HepG2 (cell line): ENCODE measurements around the gene RPE65. TPM values are rescaled to one million over a fixed set of nuclear protein-coding genes. Genes with fewer than 3 reads are reported as not detected.

Source experiments
- CBX2 ChIP-seq, 2 experiments: fragments of 200-600 bp in 1 of 2; sonication (generic); formaldehyde crosslinking in 1 of 2; IDR thresholded peaks; 2 replicates each; pipeline versions ENCODE4 v1.7.0 to v1.8.1; 2018 to 2022; ENCODE audit warnings: low read depth in 2 of 2, low read length in 1 of 2, mild to moderate bottlenecking in 1 of 2, missing genetic modification reagents in 1 of 2
- CREBL2 ChIP-seq: sonication (generic); formaldehyde crosslinking; IDR thresholded peaks from 2 replicates; pipeline ENCODE4 v1.8.1; 2023; ENCODE audit warnings: missing genetic modification reagents, mild to moderate bottlenecking, borderline replicate concordance
- HES4 ChIP-seq: sonication (generic); formaldehyde crosslinking; IDR thresholded peaks from 2 replicates; pipeline ENCODE4 v1.9.0; 2021; ENCODE audit warnings: mild to moderate bottlenecking, missing genetic modification reagents, borderline replicate concordance
- HNF1A ChIP-seq, 2 experiments: sonication (generic) in 1 of 2; formaldehyde crosslinking in 1 of 2; IDR thresholded peaks; 2 replicates each; pipeline versions ENCODE4 v1.4.0 to v1.6.1; 2016 to 2020; ENCODE audit warnings: borderline replicate concordance in 1 of 2, low read depth in 1 of 2, mild to moderate bottlenecking in 1 of 2, missing genetic modification reagents in 1 of 2
- JDP2 ChIP-seq: sonication (generic); formaldehyde crosslinking; IDR thresholded peaks from 2 replicates; pipeline ENCODE4 v1.8.1; 2022; ENCODE audit warnings: missing genetic modification reagents, borderline replicate concordance
- KDM5B ChIP-seq: sonication (generic); formaldehyde crosslinking; IDR thresholded peaks from 2 replicates; pipeline ENCODE4 v1.4.0; 2020; ENCODE audit warnings: missing genetic modification reagents, mild to moderate bottlenecking, borderline replicate concordance
- MIER2 ChIP-seq: IDR thresholded peaks from 2 replicates; pipeline ENCODE4 v1.6.1; 2016; ENCODE audit warnings: missing biosample characterization, missing genetic modification reagents
- PLRG1 ChIP-seq: fragments of 450-650 bp; conservative IDR thresholded peaks from 2 replicates; pipeline ENCODE4 v1.6.1; 2016
- RARG ChIP-seq: sonication (generic); formaldehyde crosslinking; IDR thresholded peaks from 2 replicates; pipeline ENCODE4 v1.4.0; 2020; ENCODE audit warnings: low read depth, mild to moderate bottlenecking, missing genetic modification reagents
- SMC3 ChIP-seq: IDR thresholded peaks from 2 replicates; pipeline ENCODE4 v1.6.1; 2011; ENCODE audit warnings: low read length, improper control_type of control experiment
- TFAP4 ChIP-seq: sonication (generic); IDR thresholded peaks from 2 replicates; pipeline ENCODE4 v1.6.1; 2016; ENCODE audit warnings: low read depth, borderline replicate concordance
- TIGD3 ChIP-seq: sonication (generic); formaldehyde crosslinking; IDR thresholded peaks from 2 replicates; pipeline ENCODE4 v1.5.1; 2020; ENCODE audit warnings: mild to moderate bottlenecking, missing genetic modification reagents, borderline replicate concordance
- ZBTB49 ChIP-seq: sonication (generic); formaldehyde crosslinking; IDR thresholded peaks from 2 replicates; pipeline ENCODE4 v1.4.0; 2020; ENCODE audit warnings: missing genetic modification reagents, borderline replicate concordance
- ZKSCAN5 ChIP-seq: sonication (generic); formaldehyde crosslinking; IDR thresholded peaks from 2 replicates; pipeline ENCODE4 v1.5.1; 2020; ENCODE audit warnings: mild to moderate bottlenecking, missing genetic modification reagents
- ZNF136 ChIP-seq: sonication (generic); formaldehyde crosslinking; IDR thresholded peaks from 2 replicates; pipeline ENCODE4 v1.8.1; 2022; ENCODE audit warnings: low read depth, mild to moderate bottlenecking, moderate library complexity, missing genetic modification reagents
- ZNF709 ChIP-seq: sonication (generic); formaldehyde crosslinking; IDR thresholded peaks from 2 replicates; pipeline ENCODE4 v1.5.0; 2020; ENCODE audit warnings: mild to moderate bottlenecking, missing genetic modification reagents
- ZNF773 ChIP-seq: sonication (generic); formaldehyde crosslinking; IDR thresholded peaks from 2 replicates; pipeline ENCODE4 v1.4.0; 2020; ENCODE audit warnings: missing genetic modification reagents, borderline replicate concordance
- ZNF788 ChIP-seq: sonication (generic); formaldehyde crosslinking; IDR thresholded peaks from 2 replicates; pipeline ENCODE4 v1.5.0; 2020; ENCODE audit warnings: mild to moderate bottlenecking, missing genetic modification reagents, borderline replicate concordance
- ZSCAN22 ChIP-seq: sonication (generic); formaldehyde crosslinking; IDR thresholded peaks from 2 replicates; pipeline ENCODE4 v1.4.0; 2020; ENCODE audit warnings: mild to moderate bottlenecking, missing genetic modification reagents
- polyA plus RNA-seq, 8 experiments: library from polyadenylated mRNA; depleted of rRNA in 3 of 8; stranded (reverse) in 7 of 8; unstranded in 1 of 8; fragments of >200 nt; fragmentation: Illumina TruSeq in 4 of 8; extraction: Trizol in 4 of 8; gene quantifications; 2 replicates each; pipeline versions ENCODE4 v1.2.1 to v1.2.3, GENCODE V29; 2011 to 2016; ENCODE audit warnings: low read depth in 4 of 8, missing spikeins in 1 of 8, mixed read lengths in 1 of 8; ENCODE audit not compliant: insufficient read depth in 1 of 8
- total RNA-seq, 5 experiments: library from RNA; depleted of rRNA; stranded (reverse); fragments of >200 nt; fragmentation: Illumina TruSeq; extraction: Trizol; gene quantifications; 2 replicates each; pipeline ENCODE4 v1.2.3, GENCODE V29; 2016; ENCODE audit warnings: low read depth in 1 of 5

RPE65 gene
- total and polyA plus RNA-seq, 2 of the 13 experiments (the other 11 are each of a cell fraction or from before 2014, with no cell fraction given) = not detected

GRCh38 chr1:68496680-68497357 is 47.1 kb upstream of the RPE65 start, which contains the start of gene DEPDC1 (continued):
- no peak for TF ChIP-seq HNF1A (IDR thresholded peaks at IDR 0.05; ENCODE audit: low read depth)
- peak; percentile 61; the same call in 1 of the 2 replicates for TF ChIP-seq HNF1A (CRISPR knock-in tag; IDR thresholded peaks at IDR 0.05; ENCODE audit: borderline replicate concordance)
- peak; percentile 59; the same call in 1 of the 2 replicates for TF ChIP-seq ZNF709 (CRISPR knock-in tag)
- no peak for TF ChIP-seq ZNF136 (CRISPR knock-in tag)
- no peak for TF ChIP-seq CREBL2
- TF ChIP-seq ZSCAN22 (CRISPR knock-in tag) = 0 out of 2 replicates have a peak, but pooled peaks have one; percentile 27
- TF ChIP-seq PLRG1 = no peak
- no peak; the same call in 1 of the 2 replicates for TF ChIP-seq JDP2
- no peak for TF ChIP-seq SMC3
- no peak for TF ChIP-seq ZNF773
- no peak for TF ChIP-seq CBX2 (IDR thresholded peaks at IDR 0.05; ENCODE audit: low read depth, low read length)
- TF ChIP-seq CBX2 (CRISPR knock-in tag; IDR thresholded peaks at IDR 0.05; ENCODE audit: low read depth) = 0 out of 2 replicates have a peak, but pooled peaks have one; percentile 62
- peak; percentile 51; the same call in 1 of the 2 replicates for TF ChIP-seq ZNF788 (CRISPR knock-in tag)
- TF ChIP-seq TFAP4 = peak; percentile 32; the same call in 1 of the 2 replicates
- 0 out of 2 replicates have a peak, but pooled peaks have one; percentile 26 for TF ChIP-seq TIGD3 (CRISPR knock-in tag)
- TF ChIP-seq ZBTB49 (CRISPR knock-in tag) = no peak
- no peak for TF ChIP-seq ZKSCAN5 (CRISPR knock-in tag)
- TF ChIP-seq MIER2 (CRISPR knock-in tag) = no peak
- peak; percentile 71; the same call in 1 of the 2 replicates for TF ChIP-seq KDM5B (CRISPR knock-in tag)
- peak; percentile 72; the same call in 1 of the 2 replicates for TF ChIP-seq HES4 (CRISPR knock-in tag)
- no peak for TF ChIP-seq RARG (CRISPR knock-in tag)
